ENCODE measurements around the gene TUBGCP2. TPM values are rescaled to one million over a fixed set of nuclear protein-coding genes. Genes with fewer than 3 reads are reported as not detected.

Gene TUBGCP2
- total RNA-seq, 3 donors from 2014 or later (not counting 1 experiment from before 2014, with no cell fraction given) = 74.3 to 81.8 (median 78.7) TPM

GRCh38 chr10:133275684-133276092 lies 33.0 kb downstream of the TUBGCP2 start:
- H3K9me3 Mint-ChIP-seq = no peaks in the 10 kb centered on the region
- 0% methylated on average over 12 of the region's 12 CpGs for WGBS (ENCODE audit: insufficient coverage)
- H3K4me3 ChIP-seq (ENCODE audit: low read length) = peak overlapping the region; percentile 90
- DNase-seq = peak; percentile 60 to 71
- peaks cover 75% of the 10 kb centered on the region for H3K4me1 ChIP-seq (ENCODE audit: control insufficient read depth, insufficient read depth, low read length)
- peaks cover 28 to 49% of the 10 kb centered on the region in 2 donors for H3K4me1 Mint-ChIP-seq
- peak overlapping the region; percentile 93 for H3K27ac ChIP-seq (ENCODE audit: low read length)
- H3K36me3 Mint-ChIP-seq = no peaks in the 10 kb centered on the region
- no peaks in the 10 kb centered on the region for H3K27me3 ChIP-seq (ENCODE audit: control insufficient read depth, insufficient read depth, low read length)
- H3K4me3 Mint-ChIP-seq = peak overlapping the region; percentile 93
- no peaks in the 10 kb centered on the region for H3K27me3 Mint-ChIP-seq (ENCODE audit: low read depth in 2 of 2)
- peak; percentile 36 for TF ChIP-seq CTCF (IDR thresholded peaks at IDR 0.05)
- peak; percentile 16 to 28 (median 16) for ATAC-seq
- peaks cover 34% of the 10 kb centered on the region for H3K36me3 ChIP-seq (ENCODE audit: control insufficient read depth, insufficient read depth, low read length)
- no peaks in the 10 kb centered on the region for H3K9me3 ChIP-seq (ENCODE audit: control insufficient read depth, insufficient read depth, low read length)
- intact Hi-C loops (cut with micrococcal nuclease) = loop anchor here (5.0 kb wide), 1 partner anchor 117 kb away; the partner anchor contains the start of gene MTG1
- H3K27ac Mint-ChIP-seq = peak overlapping the region; percentile 98

GRCh38 chr10:133274751-133275683 lies 33.7 kb downstream of the TUBGCP2 start:
- H3K4me1 ChIP-seq (ENCODE audit: control insufficient read depth, insufficient read depth, low read length) = peaks cover 69% of the 10 kb centered on the region
- WGBS (ENCODE audit: insufficient coverage) = 1% methylated on average over 25 of the region's 26 CpGs

GRCh38 chr10:133273534-133274143 lies 35.0 kb downstream of the TUBGCP2 start:
- no peak for DNase-seq
- intact Hi-C loops (cut with micrococcal nuclease) = no loop called here

More at GRCh38 chr10:133274751-133275683, 33.7 kb downstream of the TUBGCP2 start:
- H3K9me3 Mint-ChIP-seq = no peaks in the 10 kb centered on the region
- intact Hi-C loops (cut with micrococcal nuclease) = loop anchor here (5.0 kb wide), 1 partner anchor 117 kb away; the partner anchor contains the start of gene MTG1
- Histone ChIP-seq H3K27ac (ENCODE audit: low read length) (peak overlapping the region; percentile 93), H3K36me3 (ENCODE audit: control insufficient read depth, insufficient read depth, low read length) (peaks cover 41% of the 10 kb centered on the region), H3K9me3 (ENCODE audit: control insufficient read depth, insufficient read depth, low read length) (no peaks in the 10 kb centered on the region), H3K4me3 (ENCODE audit: low read length) (peak overlapping the region; percentile 90), H3K27me3 (ENCODE audit: control insufficient read depth, insufficient read depth, low read length) (no peaks in the 10 kb centered on the region)
- H3K4me1 Mint-ChIP-seq = peaks cover 25 to 44% of the 10 kb centered on the region in 2 donors
- ATAC-seq (peak; percentile 36 to 54 (median 49)), DNase-seq (peak; percentile 74 to 93)
- H3K27ac Mint-ChIP-seq = peak overlapping the region; percentile 98
- no peak for TF ChIP-seq CTCF (IDR thresholded peaks at IDR 0.05)
- H3K36me3 Mint-ChIP-seq = no peaks in the 10 kb centered on the region
- peak overlapping the region; percentile 93 for H3K4me3 Mint-ChIP-seq
- no peaks in the 10 kb centered on the region for H3K27me3 Mint-ChIP-seq (ENCODE audit: low read depth in 2 of 2)

More at GRCh38 chr10:133273534-133274143, 35.0 kb downstream of the TUBGCP2 start:
- WGBS (ENCODE audit: insufficient coverage) = 98% methylated on average over 28 of the region's 28 CpGs
- Mint-ChIP-seq H3K27me3 (ENCODE audit: low read depth in 2 of 2) (no peaks in the 10 kb centered on the region), H3K9me3 (no peaks in the 10 kb centered on the region), H3K4me1 (peaks cover 11 to 30% of the 10 kb centered on the region in 2 donors), H3K4me3 (peak overlapping the region; percentile 37), H3K27ac (peak overlapping the region in 1 of 2 donors; percentile 29), H3K36me3 (no peaks in the 10 kb centered on the region)
- Histone ChIP-seq H3K9me3 (ENCODE audit: control insufficient read depth, insufficient read depth, low read length) (no peaks in the 10 kb centered on the region), H3K27ac (ENCODE audit: low read length) (peak overlapping the region; percentile 39), H3K36me3 (ENCODE audit: control insufficient read depth, insufficient read depth, low read length) (peaks cover 54% of the 10 kb centered on the region), H3K4me1 (ENCODE audit: control insufficient read depth, insufficient read depth, low read length) (peaks cover 58% of the 10 kb centered on the region), H3K4me3 (ENCODE audit: low read length) (no peak overlapping the region), H3K27me3 (ENCODE audit: control insufficient read depth, insufficient read depth, low read length) (no peaks in the 10 kb centered on the region)
- TF ChIP-seq CTCF (IDR thresholded peaks at IDR 0.05) = no peak
- no peak for ATAC-seq
